H1 (cell line): Measurements from ENCODE around the gene TRAF3. TPM values are rescaled to one million over a fixed set of nuclear protein-coding genes. Genes with fewer than 3 reads are reported as not detected.

Experiments used
- CTCF ChIA-PET: fragments of 300-600 bp; sonication (Branson Sonifier 250); formaldehyde crosslinking; loops from one replicate; lab custom pipeline; 2021; ENCODE audit not compliant: partially characterized antibody; lab: Charles Lee
- POLR2A ChIA-PET: fragments of 300-600 bp; sonication (Branson Sonifier 250); formaldehyde crosslinking; loops from one replicate; lab custom pipeline; 2021; ENCODE audit warnings: inconsistent platforms; ENCODE audit not compliant: partially characterized antibody; lab: Charles Lee
- DNase-seq, 2 experiments: peaks; one replicate each; pipeline versions ENCODE4 v3.0.0 to v3.0.0-alpha.2; 2010 to 2022; ENCODE audit warnings: low spot score in 2 of 2, low read depth in 1 of 2, mixed read lengths in 1 of 2
- FAIRE-seq: peaks from 2 replicates; lab custom pipeline; 2011; peaks lifted over from hg19 to GRCh38; lab: Jason Lieb, UNC
- H2AFZ ChIP-seq: 2 replicates; pipeline ENCODE4 v1.8.1; 2012; ENCODE audit warnings: low read length, inconsistent platforms
- H2AK5ac ChIP-seq: 2 replicates; pipeline ENCODE4 v1.6.1; 2013; ENCODE audit warnings: low read depth, low read length
- H2BK120ac ChIP-seq: replicated peaks from 2 replicates; pipeline ENCODE3; 2013; ENCODE audit warnings: low read depth, low read length, inconsistent platforms
- H2BK12ac ChIP-seq: 2 replicates; pipeline ENCODE4 v1.6.1; 2013; ENCODE audit warnings: low read depth, low read length
- H2BK15ac ChIP-seq: 2 replicates; pipeline ENCODE4 v1.6.1; 2013; ENCODE audit warnings: low read length
- H2BK20ac ChIP-seq: 2 replicates; pipeline ENCODE4 v1.6.1; 2013; ENCODE audit warnings: low read length
- H2BK5ac ChIP-seq: 2 replicates; pipeline ENCODE4 v1.6.1; 2013; ENCODE audit warnings: low read depth, low read length
- H3K14ac ChIP-seq: 2 replicates; pipeline ENCODE4 v1.6.1; 2013; ENCODE audit warnings: inconsistent platforms; ENCODE audit not compliant: insufficient read length
- H3K18ac ChIP-seq: 2 replicates; pipeline ENCODE4 v1.6.1; 2013; ENCODE audit warnings: low read length; ENCODE audit errors: extremely low read depth
- H3K23ac ChIP-seq: 2 replicates; pipeline ENCODE4 v1.6.1; 2013; ENCODE audit warnings: inconsistent platforms; ENCODE audit not compliant: insufficient read length
- H3K23me2 ChIP-seq: 2 replicates; pipeline ENCODE4 v1.6.1; 2013; ENCODE audit warnings: low read depth, low read length
- H3K27ac ChIP-seq: 2 replicates; pipeline ENCODE4 v1.6.1; 2011; ENCODE audit warnings: low read depth, low read length, inconsistent platforms
- H3K27me3 ChIP-seq, 4 experiments: replicated peaks in 1 of 4; 1 replicate in 1 of 4; 2 replicates in 3 of 4; pipeline versions ENCODE4 v1.6.1 to v1.8.1; 2011 to 2013; ENCODE audit warnings: low read length in 3 of 4, mild to moderate bottlenecking in 3 of 4, inconsistent platforms in 2 of 4, mixed read lengths in 2 of 4, moderate library complexity in 1 of 4; ENCODE audit not compliant: control insufficient read depth in 3 of 4, insufficient read depth in 3 of 4; ENCODE audit errors: extremely low read depth in 1 of 4
- H3K36me3 ChIP-seq, 4 experiments: 2 replicates each; pipeline versions ENCODE4 v1.6.1 to v1.8.1; 2011 to 2013; ENCODE audit warnings: mild to moderate bottlenecking in 4 of 4, low read length in 3 of 4, moderate library complexity in 2 of 4, control low read depth in 1 of 4, inconsistent platforms in 1 of 4; ENCODE audit not compliant: insufficient read depth in 4 of 4, control insufficient read depth in 2 of 4
- H3K4ac ChIP-seq: replicated peaks from 2 replicates; pipeline ENCODE3; 2013; ENCODE audit warnings: low read length, low read depth, mixed read lengths, inconsistent platforms; ENCODE audit not compliant: insufficient read length
- H3K4me1 ChIP-seq, 4 experiments: replicated peaks in 1 of 4; 1 replicate in 1 of 4; 2 replicates in 3 of 4; pipeline versions ENCODE4 v1.6.1 to v1.8.1; 2011 to 2013; ENCODE audit warnings: low read length in 3 of 4, inconsistent platforms in 2 of 4, mixed read lengths in 1 of 4; ENCODE audit not compliant: insufficient read depth in 4 of 4, control insufficient read depth in 3 of 4
- H3K4me2 ChIP-seq, 2 experiments: 2 replicates each; pipeline versions ENCODE4 v1.6.1 to v1.8.1; 2011 to 2013; ENCODE audit warnings: low read depth in 2 of 2, low read length in 2 of 2, control low read depth in 1 of 2, inconsistent platforms in 1 of 2, mild to moderate bottlenecking in 1 of 2; ENCODE audit not compliant: insufficient read depth in 1 of 2
- H3K4me3 ChIP-seq, 4 experiments: fragments of 200-600, 300-600 bp in 1 of 4; sonication (generic), shearing (Covaris generic), sonication (Bioruptor Twin) in 1 of 4; 2 replicates each; pipeline versions ENCODE4 v1.5.1 to v1.8.1; 2011 to 2016; ENCODE audit warnings: low read length in 4 of 4, low read depth in 3 of 4, control low read depth in 2 of 4, inconsistent platforms in 2 of 4, mild to moderate bottlenecking in 2 of 4, mixed read lengths in 1 of 4, moderate library complexity in 1 of 4; ENCODE audit not compliant: insufficient read depth in 2 of 4; ENCODE audit errors: extremely low read depth in 1 of 4
- H3K56ac ChIP-seq: replicated peaks from 2 replicates; pipeline ENCODE3; 2013; ENCODE audit warnings: low read depth, mild to moderate bottlenecking, mixed read lengths, low read length, inconsistent platforms; ENCODE audit not compliant: insufficient read length
- H3K79me1 ChIP-seq: 2 replicates; pipeline ENCODE4 v1.6.1; 2013; ENCODE audit warnings: low read depth, low read length, control low read depth
- H3K79me2 ChIP-seq, 2 experiments: 2 replicates each; pipeline versions ENCODE4 v1.6.1 to v1.8.1; 2012 to 2013; ENCODE audit warnings: low read length in 2 of 2, mild to moderate bottlenecking in 2 of 2, inconsistent platforms in 1 of 2; ENCODE audit not compliant: insufficient read depth in 2 of 2, control insufficient read depth in 1 of 2
- H3K9ac ChIP-seq, 4 experiments: replicated peaks in 1 of 4; 1 replicate in 1 of 4; 2 replicates in 3 of 4; pipeline versions ENCODE4 v1.6.1 to v1.8.1; 2011 to 2013; ENCODE audit warnings: low read depth in 3 of 4, low read length in 3 of 4, control low read depth in 2 of 4, mild to moderate bottlenecking in 2 of 4, moderate library complexity in 2 of 4, inconsistent platforms in 1 of 4; ENCODE audit errors: extremely low read depth in 1 of 4
- H3K9me3 ChIP-seq, 2 experiments: 2 replicates each; pipeline versions ENCODE4 v1.6.1 to v1.8.1; 2012 to 2013; ENCODE audit warnings: mild to moderate bottlenecking in 2 of 2, moderate library complexity in 2 of 2, control low read depth in 1 of 2, inconsistent platforms in 1 of 2, low read depth in 1 of 2, low read length in 1 of 2, mixed read lengths in 1 of 2; ENCODE audit not compliant: insufficient read depth in 2 of 2
- H4K20me1 ChIP-seq, 2 experiments: replicated peaks in 1 of 2; 2 replicates each; pipeline versions ENCODE3 to v1.8.1; 2011 to 2013; ENCODE audit warnings: inconsistent platforms in 2 of 2, low read length in 2 of 2, mild to moderate bottlenecking in 1 of 2; ENCODE audit not compliant: insufficient read depth in 2 of 2, control insufficient read depth in 1 of 2
- H4K5ac ChIP-seq: 2 replicates; pipeline ENCODE4 v1.6.1; 2013; ENCODE audit warnings: low read length, low read depth, mixed read lengths, inconsistent platforms; ENCODE audit not compliant: insufficient read length
- H4K8ac ChIP-seq: 2 replicates; pipeline ENCODE4 v1.8.0; 2013; ENCODE audit warnings: mild to moderate bottlenecking, moderate library complexity, low read length, inconsistent platforms; ENCODE audit not compliant: insufficient read depth; ENCODE audit errors: extremely low read depth
- H4K91ac ChIP-seq: replicated peaks from 2 replicates; pipeline ENCODE3; 2013; ENCODE audit warnings: low read length, mixed read lengths, inconsistent platforms; ENCODE audit not compliant: insufficient read length
- BRCA1 ChIP-seq: IDR thresholded peaks from 2 replicates; pipeline ENCODE4 v1.6.1; 2012; ENCODE audit warnings: low read depth, low read length, improper control_type of control experiment
- CBX5 ChIP-seq: fragments of 300-800, 300-1000 bp; sonication (generic); IDR thresholded peaks from 2 replicates; pipeline ENCODE4 v1.7.1; 2016; ENCODE audit warnings: antibody characterized with exemption, low read length, low read depth
- CEBPB ChIP-seq: IDR thresholded peaks from 2 replicates; pipeline ENCODE4 v1.6.1; 2012; ENCODE audit warnings: low read depth, low read length
- HDAC6 ChIP-seq: IDR thresholded peaks from one replicate; pipeline ENCODE4 v1.7.1; 2012; ENCODE audit warnings: low read depth, mild to moderate bottlenecking, inconsistent platforms, low read length, moderate library complexity
- RBBP5 ChIP-seq: IDR thresholded peaks from 2 replicates; pipeline ENCODE4 v1.7.1; 2012; ENCODE audit warnings: low read depth, mild to moderate bottlenecking, inconsistent platforms, low read length, moderate library complexity, borderline replicate concordance
- RXRA ChIP-seq: IDR thresholded peaks from 2 replicates; pipeline ENCODE4 v1.6.1; 2011; ENCODE audit warnings: low read depth, mild to moderate bottlenecking, low read length, moderate library complexity; ENCODE audit not compliant: insufficient read depth
- SIX5 ChIP-seq: IDR thresholded peaks from 2 replicates; pipeline ENCODE4 v1.6.1; 2011; ENCODE audit warnings: mild to moderate bottlenecking, low read depth, low read length
- TEAD4 ChIP-seq: IDR thresholded peaks from 2 replicates; pipeline ENCODE4 v1.6.1; 2012; ENCODE audit warnings: low read depth, low read length, inconsistent platforms, mixed read lengths
- ZNF274 ChIP-seq: IDR thresholded peaks from 2 replicates; pipeline ENCODE4 v1.7.0; 2012; ENCODE audit warnings: low read length, borderline replicate concordance; ENCODE audit errors: extremely low read depth
- WGBS, 2 experiments: shearing (Covaris generic) in 1 of 2; methylation state at CpG; one replicate each; pipeline versions ENCODE4 v1.1.6 to v1.1.7; 2013 to 2015; ENCODE audit warnings: low lambda C conversion rate in 2 of 2, mixed read lengths in 2 of 2, inconsistent platforms in 1 of 2, low coverage in 1 of 2, missing lambda C conversion rate in 1 of 2; ENCODE audit not compliant: insufficient replicate concordance in 2 of 2, insufficient coverage in 1 of 2, insufficient read length in 1 of 2; ENCODE audit errors: extremely low coverage in 1 of 2, missing lambda C conversion rate in 1 of 2; 5-methylcytosine and 5-hydroxymethylcytosine counted together
- polyA plus RNA-seq, 7 experiments: library from polyadenylated mRNA; depleted of rRNA in 3 of 7; stranded (reverse) in 5 of 7; unstranded in 2 of 7; fragments of >200 nt in 5 of 7; fragments of 200-250 nt in 2 of 7; gene quantifications; 1 replicate in 5 of 7; 2 replicates in 1 of 7; 4 replicates in 1 of 7; pipeline versions ENCODE4 v1.2.1 to v1.2.3, GENCODE V29; 2011 to 2013; ENCODE audit warnings: missing spikeins in 2 of 7, mixed read lengths in 2 of 7
- total RNA-seq: library from RNA; stranded (reverse); fragmentation: NEBNext Ultra II Directional; extraction: Animal tissue kit (Norgen Biotek cat#: 25700); gene quantifications from 2 replicates; pipeline ENCODE4 v1.2.1, GENCODE V29; 2021
- TF ChIP-seq, protein P1 (sequence below): IDR thresholded peaks from 2 replicates; pipeline ENCODE4 v1.6.1; 2011; ENCODE audit warnings: low read length, improper control_type of control experiment

Gene TRAF3
- total and polyA plus RNA-seq, 2 of the 8 experiments (the other 6 are each of a cell fraction or from before 2014, with no cell fraction given): 5.8 to 12.1 TPM

DNA sequence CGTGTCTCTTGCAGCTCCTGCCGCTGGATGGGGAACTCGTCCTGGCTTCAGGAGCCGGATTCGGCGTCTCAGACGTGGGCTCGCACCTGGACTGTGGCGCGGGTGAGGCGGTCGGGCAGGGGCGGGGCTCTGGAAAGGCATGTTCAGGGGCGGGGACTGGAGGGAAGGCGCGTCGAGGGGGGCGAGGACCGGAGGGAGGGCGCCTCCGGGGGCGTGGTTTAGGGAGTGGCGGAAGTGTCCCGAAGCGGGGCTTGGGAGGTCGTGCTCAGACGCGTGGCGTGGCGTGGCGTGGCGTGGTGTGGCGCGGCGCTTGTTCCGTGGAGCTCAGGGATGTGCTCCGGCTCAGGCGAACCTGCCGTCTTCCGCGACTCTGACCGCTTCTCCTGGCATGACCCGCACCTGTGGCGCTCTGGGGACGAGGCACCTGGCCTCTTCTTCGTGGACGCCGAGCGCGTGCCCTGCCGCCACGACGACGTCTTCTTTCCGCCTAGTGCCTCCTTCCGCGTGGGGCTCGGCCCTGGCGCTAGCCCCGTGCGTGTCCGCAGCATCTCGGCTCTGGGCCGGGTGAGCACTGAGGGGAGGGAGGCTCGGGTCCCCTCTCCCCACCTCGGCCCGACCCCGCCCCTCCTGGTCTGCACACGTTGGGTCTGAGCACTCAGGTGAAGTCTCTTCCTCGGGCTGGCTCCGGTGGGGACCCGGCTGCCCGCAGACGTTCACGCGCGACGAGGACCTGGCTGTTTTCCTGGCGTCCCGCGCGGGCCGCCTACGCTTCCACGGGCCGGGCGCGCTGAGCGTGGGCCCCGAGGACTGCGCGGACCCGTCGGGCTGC is 151.4 kb downstream of the TRAF3 start:
- peaks cover 0 to 12% of the 10 kb centered on the region in 2 experiments for H4K20me1 ChIP-seq
- H4K91ac ChIP-seq: no peak overlapping the region
- H2BK12ac ChIP-seq: peak overlapping the region; percentile 98; the same call in 1 of the 2 replicates
- no peak overlapping the region; the same call in 1 of the 2 replicates for H2AFZ ChIP-seq
- peak overlapping the region; percentile 76 for H4K8ac ChIP-seq
- no peak overlapping the region for H2BK120ac ChIP-seq
- FAIRE-seq: no peak
- H3K9ac ChIP-seq: peak overlapping the region in 1 of 4 experiments; percentile 34; a peak in 1 of 7 replicates
- H3K4ac ChIP-seq: no peak overlapping the region
- peak overlapping the region; percentile 56; the same call in 1 of the 2 replicates for H2BK5ac ChIP-seq
- no peak overlapping the region for H4K5ac ChIP-seq
- H2BK20ac ChIP-seq: no peak overlapping the region
- ChIA-PET CTCF (interaction anchor here (1.5 to 1.6 kb wide), 2 partner anchors 9 to 111 kb away, joined by 3 read pairs; no protein-coding TSS in a partner anchor), POLR2A (interaction anchor here (0.7 to 1.1 kb wide), 2 partner anchors 13 to 276 kb away, joined by 3 to 4 read pairs; no protein-coding TSS in a partner anchor)
- H2AK5ac ChIP-seq: no peak overlapping the region
- peak in 1 of 2 experiments; percentile 93 for DNase-seq
- H3K18ac ChIP-seq: peak overlapping the region; percentile 87
- H3K79me1 ChIP-seq: no peaks in the 10 kb centered on the region
- H3K27ac ChIP-seq: no peak overlapping the region
- 3% methylated on average over 46 of the region's 94 CpGs; no CpG with 5 or more reads in 1 of the 2 experiments for WGBS, 2 experiments
- no peaks in the 10 kb centered on the region for H3K79me2 ChIP-seq
- H3K27me3 ChIP-seq: peaks cover 34 to 80% (median 68%) of the 10 kb centered on the region in 4 experiments
- H3K4me3 ChIP-seq: peak overlapping the region; percentile 72 to 92 (median 78)
- no peak overlapping the region for H3K14ac ChIP-seq
- no peak overlapping the region for H3K56ac ChIP-seq
- H3K9me3 ChIP-seq: no peaks in the 10 kb centered on the region
- H3K23me2 ChIP-seq: peaks cover 21% of the 10 kb centered on the region; the same call in 1 of the 2 replicates
- H3K4me1 ChIP-seq: peaks cover 5 to 35% (median 23%) of the 10 kb centered on the region in 4 experiments
- H2BK15ac ChIP-seq: peak overlapping the region; percentile 90; the same call in 1 of the 2 replicates
- H3K36me3 ChIP-seq: peaks cover 0 to 9% (median 4%) of the 10 kb centered on the region in 4 experiments; a peak in 4 of 8 replicates
- no peak overlapping the region for H3K23ac ChIP-seq
- peak overlapping the region; percentile 88 to 98 for H3K4me2 ChIP-seq
- TF ChIP-seq CBX5: no peak
- TF ChIP-seq CEBPB: no peak
- no peak for TF ChIP-seq HDAC6
- no peak for TF ChIP-seq ZNF274
- TF ChIP-seq, protein P1, sequence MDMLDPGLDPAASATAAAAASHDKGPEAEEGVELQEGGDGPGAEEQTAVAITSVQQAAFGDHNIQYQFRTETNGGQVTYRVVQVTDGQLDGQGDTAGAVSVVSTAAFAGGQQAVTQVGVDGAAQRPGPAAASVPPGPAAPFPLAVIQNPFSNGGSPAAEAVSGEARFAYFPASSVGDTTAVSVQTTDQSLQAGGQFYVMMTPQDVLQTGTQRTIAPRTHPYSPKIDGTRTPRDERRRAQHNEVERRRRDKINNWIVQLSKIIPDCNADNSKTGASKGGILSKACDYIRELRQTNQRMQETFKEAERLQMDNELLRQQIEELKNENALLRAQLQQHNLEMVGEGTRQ: no peak
- no peak for TF ChIP-seq RBBP5
- no peak for TF ChIP-seq SIX5
- TF ChIP-seq BRCA1: no peak
- no peak for TF ChIP-seq TEAD4
- TF ChIP-seq RXRA: no peak
